Activated CD8-positive, alpha-beta memory T cell treated with anti-CD3 and anti-CD28 coated beads for 48 hours (primary cell): Measurements from ENCODE around the gene COQ9.
"Not testable (repeated sequence)": the region's sequence is repeated elsewhere in the genome, so short reads cannot be mapped to it uniquely, and the experiment has no call there.

Experiments
- DNase-seq, 3 experiments: peaks; one replicate each; pipeline ENCODE4 v3.0.0-alpha.2; 2020; ENCODE audit warnings: low read depth in 2 of 3, low spot score in 2 of 3

The COQ9 gene

GRCh38 chr16:57447186-57447962 is at the start of gene COQ9, which contains the start of gene CIAPIN1:
Gene COQ9, plus strand, starts transcription at chr16:57447479. Its CDS starts 27 bp downstream, at chr16:57447506.
Gene CIAPIN1, minus strand, starts transcription at chr16:57447385. Its CDS starts 6,457 bp downstream, at chr16:57440928.
- peak; percentile 76 to 80 (median 79) for DNase-seq

- DNase-seq, result not testable (repeated sequence)
These were observed 49.8 kb upstream of the COQ9 start for GRCh38 chr16:57397493-57397892.

GRCh38 chr16:57401943-57402640 is 45.2 kb upstream of the COQ9 start:
- DNase-seq, result no peak

- no peak for DNase-seq
These were observed 43.1 kb upstream of the COQ9 start, which contains the start of gene CCL17 for GRCh38 chr16:57403965-57404817. Gene CCL17, plus strand, starts transcription at chr16:57404767. Its CDS starts 9,166 bp downstream, at chr16:57413933.

- no peak for DNase-seq
These were observed 42.2 kb upstream of the COQ9 start for GRCh38 chr16:57405097-57405496.

GRCh38 chr16:57406881-57407280 is 40.4 kb upstream of the COQ9 start:
- DNase-seq, result no peak

- DNase-seq, result no peak
These were observed 39.5 kb upstream of the COQ9 start for GRCh38 chr16:57407521-57408353.

GRCh38 chr16:57409065-57409464 is 38.2 kb upstream of the COQ9 start:
- DNase-seq, result no peak

GRCh38 chr16:57409870-57410587 is 37.2 kb upstream of the COQ9 start:
- no peak for DNase-seq

GRCh38 chr16:57411362-57411976 is 35.8 kb upstream of the COQ9 start:
- DNase-seq, result no peak

GRCh38 chr16:57412584-57412983 is 34.7 kb upstream of the COQ9 start:
- no peak for DNase-seq

GRCh38 chr16:57413301-57413730 is 34.0 kb upstream of the COQ9 start:
- no peak for DNase-seq

GRCh38 chr16:57413733-57414132 is 33.5 kb upstream of the COQ9 start:
- no peak for DNase-seq

- DNase-seq, result no peak
These were observed 31.2 kb upstream of the COQ9 start for GRCh38 chr16:57416084-57416483.

- DNase-seq, result no peak
These were observed 27.8 kb upstream of the COQ9 start for GRCh38 chr16:57419506-57419905.

GRCh38 chr16:57422026-57422944 is 25.0 kb upstream of the COQ9 start:
- DNase-seq, result no peak

- DNase-seq, result no peak
These were observed 24.1 kb upstream of the COQ9 start for GRCh38 chr16:57423152-57423551.

GRCh38 chr16:57424583-57424982 is 22.7 kb upstream of the COQ9 start:
- no peak for DNase-seq
